Measurements from ENCODE around the gene LRIG3. TPM values are rescaled to one million over a fixed set of nuclear protein-coding genes. Genes with fewer than 3 reads are reported as not detected.

The LRIG3 gene
- 10 to 100 TPM; 42.4 to 56.5 (median 50.4) TPM for total RNA-seq

- no peaks in the 10 kb centered on the region for H3K36me3 ChIP-seq
- peak within 1 kb of the TSS; percentile 97 to 99 (median 97) for H3K27ac ChIP-seq (replicated peaks in 1 of 4)
- peaks cover 23 to 30% (median 27%) of the 10 kb centered on the region in 4 donors for H3K4me1 ChIP-seq
- H3K27me3 ChIP-seq, result no peaks in the 10 kb centered on the region
- TF ChIP-seq EP300 (IDR thresholded peaks at IDR 0.05), result no peak
- peak; percentile 8 to 19 (median 13) for TF ChIP-seq CTCF (IDR thresholded peaks at IDR 0.05)
- peak; percentile 5 for TF ChIP-seq POLR2A (IDR thresholded peaks at IDR 0.05; ENCODE audit: low read depth)
- TF ChIP-seq POLR2AphosphoS5 (IDR thresholded peaks at IDR 0.05), result peak; percentile 83 to 89
- peak within 1 kb of the TSS; percentile 84 to 95 (median 90) for H3K4me3 ChIP-seq
- intact Hi-C loops (cut with DNase I), result loop anchor here (2.0 to 5.0 kb wide), 3 partner anchors 38 to 164 kb away; no protein-coding TSS in a partner anchor
- WGBS, result 4% methylated on average over 11 of the region's 80 CpGs
- no peaks in the 10 kb centered on the region for H3K9me3 ChIP-seq
- peak; percentile 96 for DNase-seq (ENCODE audit: extremely low spot score)
These were observed at the start of gene LRIG3 for GRCh38 chr12:58920102-58920960. TSS of gene LRIG3 (minus strand) at chr12:58920504. CDS start at chr12:58920235, 269 bp downstream.

- no peaks in the 10 kb centered on the region for H3K4me1 ChIP-seq
- no peaks in the 10 kb centered on the region for H3K27me3 ChIP-seq
- H3K27ac ChIP-seq (replicated peaks in 1 of 4), result no peak overlapping the region
- intact Hi-C loops (cut with DNase I), result no loop called here
- no peaks in the 10 kb centered on the region for H3K36me3 ChIP-seq
- WGBS, result 90% methylated on average over 2 of the region's 2 CpGs
- no peak for DNase-seq (ENCODE audit: extremely low spot score)
- TF ChIP-seq CTCF (IDR thresholded peaks at IDR 0.05), result no peak
- no peak for TF ChIP-seq POLR2AphosphoS5 (IDR thresholded peaks at IDR 0.05)
- no peak for TF ChIP-seq EP300 (IDR thresholded peaks at IDR 0.05)
- TF ChIP-seq POLR2A (IDR thresholded peaks at IDR 0.05; ENCODE audit: low read depth), result no peak
- H3K4me3 ChIP-seq, result no peak overlapping the region
- no peaks in the 10 kb centered on the region for H3K9me3 ChIP-seq
These were observed 48.9 kb upstream of the LRIG3 start for GRCh38 chr12:58969237-58969636.

GRCh38 chr12:58967561-58967960 is 47.3 kb upstream of the LRIG3 start:
- Histone ChIP-seq H3K36me3 (no peaks in the 10 kb centered on the region), H3K27ac (replicated peaks in 1 of 4) (no peak overlapping the region), H3K4me1 (no peaks in the 10 kb centered on the region), H3K9me3 (no peaks in the 10 kb centered on the region), H3K27me3 (no peaks in the 10 kb centered on the region), H3K4me3 (no peak overlapping the region)
- 73% methylated on average over 4 of the region's 4 CpGs for WGBS
- DNase-seq (ENCODE audit: extremely low spot score), result no peak
- intact Hi-C loops (cut with DNase I), result no loop called here
- no peak for TF ChIP-seq CTCF (IDR thresholded peaks at IDR 0.05)
- no peak for TF ChIP-seq POLR2A (IDR thresholded peaks at IDR 0.05; ENCODE audit: low read depth)
- TF ChIP-seq POLR2AphosphoS5 (IDR thresholded peaks at IDR 0.05), result no peak
- TF ChIP-seq EP300 (IDR thresholded peaks at IDR 0.05), result no peak

GRCh38 chr12:58966939-58967338 is 46.6 kb upstream of the LRIG3 start:
- 100% methylated on average over 2 of the region's 2 CpGs for WGBS

More at GRCh38 chr12:58966939-58967338, 46.6 kb upstream of the LRIG3 start:
- Histone ChIP-seq H3K4me3 (no peak overlapping the region), H3K4me1 (no peaks in the 10 kb centered on the region), H3K27ac (replicated peaks in 1 of 4) (no peak overlapping the region), H3K9me3 (no peaks in the 10 kb centered on the region), H3K27me3 (no peaks in the 10 kb centered on the region), H3K36me3 (no peaks in the 10 kb centered on the region)
- TF ChIP-seq EP300 (IDR thresholded peaks at IDR 0.05), result no peak
- no peak for TF ChIP-seq POLR2AphosphoS5 (IDR thresholded peaks at IDR 0.05)
- TF ChIP-seq CTCF (IDR thresholded peaks at IDR 0.05), result no peak
- no peak for TF ChIP-seq POLR2A (IDR thresholded peaks at IDR 0.05; ENCODE audit: low read depth)
- DNase-seq (ENCODE audit: extremely low spot score), result no peak
- intact Hi-C loops (cut with DNase I), result no loop called here
